ENCODE data around the gene ZC3H11A. TPM values are rescaled to one million over a fixed set of nuclear protein-coding genes. Genes with fewer than 3 reads are reported as not detected.
A peak's percentile ranks its signal among the peaks of the same experiment; 100 is the strongest.

Gene ZC3H11A
- 60.0 to 83.4 TPM (median 78.1 TPM) in 3 replicates for polyA plus RNA-seq
- 41.4 TPM for polyA plus RNA-seq (2011; ENCODE audit: low read depth)
- polyA plus RNA-seq (2011; cell fraction: cytosol; rRNA removed): 34.4 and 53.2 TPM in 2 replicates
- polyA plus RNA-seq (2011; cell fraction: nucleus; rRNA removed): 125 and 161 TPM in 2 replicates
- polyA plus RNA-seq (2012; ENCODE audit: low replicate concordance): 50.3 and 53.8 TPM in 2 replicates
- polyA minus RNA-seq: 35.6 to 85.3 TPM (median 56.5 TPM) in 3 replicates
- polyA minus RNA-seq (2011; cell fraction: cytosol; rRNA and poly(A)+ RNA removed): 56.2 TPM
- polyA minus RNA-seq (2011; cell fraction: nucleus; rRNA and poly(A)+ RNA removed): 83.9 and 132 TPM in 2 replicates

DNA sequence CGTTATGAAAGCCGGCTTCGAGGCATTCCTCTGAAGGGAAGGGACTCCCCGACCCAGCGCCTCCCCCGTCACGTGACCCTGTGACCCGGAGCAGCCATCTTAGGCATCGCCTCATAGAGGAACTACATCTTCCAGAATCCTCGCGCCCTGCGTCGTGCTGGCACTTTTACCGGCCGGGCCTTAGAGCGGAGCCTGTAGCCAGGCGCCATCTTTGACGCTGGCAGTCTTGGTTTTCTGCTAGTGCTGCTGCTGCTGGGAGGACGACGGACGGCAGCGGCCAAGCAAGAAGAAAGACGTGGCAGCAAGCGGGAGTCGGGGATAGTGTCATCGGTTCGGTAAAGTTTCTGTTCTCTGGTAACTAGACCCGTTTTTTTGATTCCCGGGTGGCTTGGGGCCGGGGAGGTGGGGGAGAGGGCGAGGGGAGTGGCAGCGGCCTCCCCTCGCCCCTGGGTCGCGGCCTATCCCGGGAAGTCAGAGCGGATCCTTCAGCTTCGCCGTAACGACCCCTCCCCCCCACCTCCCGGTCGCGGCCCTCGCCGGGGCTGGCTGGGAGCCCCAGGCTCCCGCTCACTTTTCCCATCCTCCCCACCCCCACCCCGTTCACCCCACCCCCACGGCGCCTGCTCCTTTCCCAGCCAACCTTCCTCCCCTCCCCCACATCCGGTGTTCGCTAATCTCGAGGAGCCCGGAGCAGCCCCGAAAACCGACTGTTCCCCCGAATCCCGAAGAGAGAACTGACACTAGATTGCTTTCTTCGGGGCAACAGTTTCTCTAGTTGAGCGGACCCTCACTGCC lies at the start of gene ZC3H11A, which contains the start of gene ZBED6:
Gene ZC3H11A, plus strand, starts transcription at position 183 of the 795 bp plus-strand sequence. CDS start 21,448 bp downstream, outside the sequence.
Gene ZBED6, plus strand, starts transcription at position 183 of the 795 bp plus-strand sequence. CDS start 1,900 bp downstream, outside the sequence.
- peak within 1 kb of the TSS; percentile 93 for H3K4me2 ChIP-seq (ENCODE audit: control insufficient read depth, extremely low read depth, insufficient read depth, low read depth, low read length)
- FAIRE-seq (peak; percentile 69), DNase-seq (ENCODE audit: low read depth, low spot score) (peak; percentile 92)
- H3K36me3 ChIP-seq (ENCODE audit: control insufficient read depth in 2 of 2, extremely low read depth in 1 of 2, insufficient read depth in 2 of 2, low read length in 2 of 2): peaks cover 3 to 24% of the 10 kb centered on the region in 2 experiments
- peaks cover 47% of the 10 kb centered on the region for H3K79me2 ChIP-seq (ENCODE audit: control insufficient read depth, insufficient read depth, low read length)
- H4K20me1 ChIP-seq (ENCODE audit: control insufficient read depth, extremely low read depth, insufficient read depth, low read length): peaks cover 9% of the 10 kb centered on the region
- H3K4me1 ChIP-seq (ENCODE audit: control insufficient read depth, extremely low read depth, insufficient read depth, low read length): peaks cover 40% of the 10 kb centered on the region
- H3K27ac ChIP-seq (ENCODE audit: control insufficient read depth, insufficient read depth, low read length): peak within 1 kb of the TSS; percentile 98
- TF ChIP-seq, protein P1, sequence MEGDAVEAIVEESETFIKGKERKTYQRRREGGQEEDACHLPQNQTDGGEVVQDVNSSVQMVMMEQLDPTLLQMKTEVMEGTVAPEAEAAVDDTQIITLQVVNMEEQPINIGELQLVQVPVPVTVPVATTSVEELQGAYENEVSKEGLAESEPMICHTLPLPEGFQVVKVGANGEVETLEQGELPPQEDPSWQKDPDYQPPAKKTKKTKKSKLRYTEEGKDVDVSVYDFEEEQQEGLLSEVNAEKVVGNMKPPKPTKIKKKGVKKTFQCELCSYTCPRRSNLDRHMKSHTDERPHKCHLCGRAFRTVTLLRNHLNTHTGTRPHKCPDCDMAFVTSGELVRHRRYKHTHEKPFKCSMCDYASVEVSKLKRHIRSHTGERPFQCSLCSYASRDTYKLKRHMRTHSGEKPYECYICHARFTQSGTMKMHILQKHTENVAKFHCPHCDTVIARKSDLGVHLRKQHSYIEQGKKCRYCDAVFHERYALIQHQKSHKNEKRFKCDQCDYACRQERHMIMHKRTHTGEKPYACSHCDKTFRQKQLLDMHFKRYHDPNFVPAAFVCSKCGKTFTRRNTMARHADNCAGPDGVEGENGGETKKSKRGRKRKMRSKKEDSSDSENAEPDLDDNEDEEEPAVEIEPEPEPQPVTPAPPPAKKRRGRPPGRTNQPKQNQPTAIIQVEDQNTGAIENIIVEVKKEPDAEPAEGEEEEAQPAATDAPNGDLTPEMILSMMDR (optimal IDR thresholded peaks at IDR 0.05 in 1 of 3, IDR thresholded peaks at IDR 0.05 in 1 of 3, conservative IDR thresholded peaks at IDR 0.05 in 1 of 3; ENCODE audit: extremely low read depth in 1 of 3, insufficient read depth in 2 of 3, low read length in 3 of 3): no peak
- TF ChIP-seq EZH2 (IDR thresholded peaks at IDR 0.05; ENCODE audit: low read length): no peak
- H3K9me3 ChIP-seq (ENCODE audit: control insufficient read depth, low read depth, low read length): no peaks in the 10 kb centered on the region
- H3K9me1 ChIP-seq (ENCODE audit: control insufficient read depth, extremely low read depth, insufficient read depth, low read length): peaks cover 3% of the 10 kb centered on the region
- H3K27me3 ChIP-seq (ENCODE audit: control insufficient read depth, extremely low read depth, insufficient read depth, low read length): no peaks in the 10 kb centered on the region
- peak within 1 kb of the TSS; percentile 98 for H3K9ac ChIP-seq (ENCODE audit: control insufficient read depth, extremely low read depth, insufficient read depth, low read length)
- H3K4me3 ChIP-seq (ENCODE audit: control insufficient read depth in 2 of 3, extremely low read depth in 1 of 3, insufficient read depth in 2 of 3, low read depth in 1 of 3, low read length in 3 of 3): peak within 1 kb of the TSS; percentile 69 to 79 (median 76)
- dilution Hi-C loops (cut with MboI; ENCODE audit: extremely low pct_ligation_motif_present, low sequenced_read_pairs): loop anchor here (10.0 kb wide), 1 partner anchor 71 kb away; no protein-coding TSS in a partner anchor
- H2AFZ ChIP-seq (ENCODE audit: control insufficient read depth, low read length): peak within 1 kb of the TSS; percentile 75

DNA sequence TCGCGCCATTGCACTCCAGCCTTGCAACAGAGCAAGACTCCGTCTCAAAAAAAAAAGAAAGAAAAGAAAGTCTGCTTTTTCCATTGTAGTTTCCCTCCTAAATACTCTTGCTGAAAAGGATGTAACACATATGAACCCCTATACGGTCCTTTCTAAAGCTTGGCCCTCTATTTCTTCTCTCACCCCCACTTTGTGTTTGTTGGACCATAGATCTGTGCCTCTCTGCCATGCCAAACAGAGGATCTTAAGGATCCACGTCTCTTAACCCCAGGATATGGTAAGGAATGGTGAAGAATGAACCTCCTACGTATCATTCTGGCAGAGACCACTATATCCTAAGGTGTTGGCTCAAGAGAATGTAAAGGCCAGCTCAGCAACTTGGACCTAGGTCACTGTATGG lies 49.1 kb upstream of the ZC3H11A start:
- H3K4me2 ChIP-seq (ENCODE audit: control insufficient read depth, extremely low read depth, insufficient read depth, low read depth, low read length): no peak overlapping the region
- H3K9ac ChIP-seq (ENCODE audit: control insufficient read depth, extremely low read depth, insufficient read depth, low read length): no peak overlapping the region
- DNase-seq (ENCODE audit: low read depth, low spot score): no peak
- no peak for FAIRE-seq
- no peak overlapping the region for H2AFZ ChIP-seq (ENCODE audit: control insufficient read depth, low read length)
- TF ChIP-seq EZH2 (IDR thresholded peaks at IDR 0.05; ENCODE audit: low read length): no peak
- TF ChIP-seq, protein P1 (optimal IDR thresholded peaks at IDR 0.05 in 1 of 3, IDR thresholded peaks at IDR 0.05 in 1 of 3, conservative IDR thresholded peaks at IDR 0.05 in 1 of 3; ENCODE audit: extremely low read depth in 1 of 3, insufficient read depth in 2 of 3, low read length in 3 of 3): no peak
- dilution Hi-C loops (cut with MboI; ENCODE audit: extremely low pct_ligation_motif_present, low sequenced_read_pairs): no loop called here
- no peaks in the 10 kb centered on the region for H3K27me3 ChIP-seq (ENCODE audit: control insufficient read depth, extremely low read depth, insufficient read depth, low read length)
- peaks cover 3% of the 10 kb centered on the region in 2 experiments for H3K36me3 ChIP-seq (ENCODE audit: control insufficient read depth in 2 of 2, extremely low read depth in 1 of 2, insufficient read depth in 2 of 2, low read length in 2 of 2)
- no peaks in the 10 kb centered on the region for H3K79me2 ChIP-seq (ENCODE audit: control insufficient read depth, insufficient read depth, low read length)
- no peaks in the 10 kb centered on the region for H4K20me1 ChIP-seq (ENCODE audit: control insufficient read depth, extremely low read depth, insufficient read depth, low read length)
- no peaks in the 10 kb centered on the region for H3K9me3 ChIP-seq (ENCODE audit: control insufficient read depth, low read depth, low read length)
- no peak overlapping the region for H3K4me3 ChIP-seq (ENCODE audit: control insufficient read depth in 2 of 3, extremely low read depth in 1 of 3, insufficient read depth in 2 of 3, low read depth in 1 of 3, low read length in 3 of 3)
- peaks cover 36% of the 10 kb centered on the region for H3K4me1 ChIP-seq (ENCODE audit: control insufficient read depth, extremely low read depth, insufficient read depth, low read length)
- H3K27ac ChIP-seq (ENCODE audit: control insufficient read depth, insufficient read depth, low read length): no peak overlapping the region
- H3K9me1 ChIP-seq (ENCODE audit: control insufficient read depth, extremely low read depth, insufficient read depth, low read length): no peaks in the 10 kb centered on the region

All from keratinocyte (primary cell).